CD4-positive, alpha-beta T cell treated with Interleukin-4 for 4 hours (primary cell): ENCODE data around the gene TARDBP.
"Not testable (repeated sequence)": the region's sequence is repeated elsewhere in the genome, so short reads cannot be mapped to it uniquely, and the experiment has no call there.

Source experiments
- DNase-seq: peaks from one replicate; pipeline ENCODE4 v3.0.0-alpha.2; 2020

Gene TARDBP

DNA sequence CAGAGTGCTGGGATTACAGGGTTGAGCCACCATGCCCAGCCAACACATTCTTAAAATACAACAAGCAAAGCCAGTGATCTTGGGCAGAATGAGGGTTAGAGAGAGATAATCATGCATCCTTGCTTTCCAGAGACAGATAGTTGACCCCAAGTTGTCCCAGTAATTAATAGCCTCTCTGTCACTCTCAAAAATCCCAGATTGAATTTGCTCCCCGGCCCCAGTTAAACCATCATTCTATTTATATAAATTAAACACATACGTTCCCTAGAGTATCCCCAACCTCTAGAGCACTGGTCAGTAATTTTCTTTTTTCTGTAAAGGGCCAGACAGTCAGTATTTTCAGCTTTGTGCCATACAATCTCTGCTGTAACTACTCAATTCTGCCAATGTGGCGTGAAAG is 16.4 kb upstream of the TARDBP start:
- no peak for DNase-seq

GRCh38 chr1:11000526-11000925 is 11.9 kb upstream of the TARDBP start:
- DNase-seq: no peak

DNA sequence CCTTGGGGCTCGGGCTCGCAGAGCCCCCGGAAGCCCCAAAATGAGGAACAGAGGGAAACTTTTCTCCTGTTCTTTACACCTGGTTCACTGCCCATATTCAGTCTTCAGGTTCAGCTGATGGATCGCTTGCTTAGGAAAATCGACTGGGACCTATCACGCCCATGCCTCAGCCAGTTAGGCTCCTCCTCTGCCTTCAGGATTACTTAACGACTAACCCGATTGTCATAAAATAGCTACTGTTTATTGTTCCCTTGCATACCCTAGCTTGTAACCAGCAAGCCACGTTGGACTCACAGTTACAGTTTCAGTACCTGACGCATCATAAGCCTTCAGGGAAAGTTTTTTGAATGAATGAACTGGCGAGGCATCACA is 692 bp downstream of the TARDBP start:
- no peak for DNase-seq

DNA sequence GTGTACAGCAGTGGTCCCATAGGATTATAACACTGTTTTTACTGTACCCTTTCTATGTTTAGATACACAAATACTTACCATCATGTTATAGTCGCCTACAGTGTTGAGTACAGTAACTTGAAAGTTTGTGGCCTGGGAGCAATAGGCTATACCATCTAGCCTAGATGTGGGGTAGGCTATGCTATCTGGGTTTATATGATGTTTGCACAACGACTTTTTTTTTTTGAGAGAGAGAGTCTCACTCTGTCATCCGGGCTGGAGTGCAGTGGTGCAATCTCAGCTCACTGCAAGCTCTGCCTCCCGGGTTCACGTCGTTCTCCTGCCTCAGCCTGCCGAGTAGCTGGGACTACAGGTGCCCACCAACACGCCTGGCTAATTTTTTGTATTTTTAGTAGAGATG is 6.9 kb downstream of the TARDBP start:
- DNase-seq: not testable (repeated sequence)

- no peak for DNase-seq
Observed at GRCh38 chr1:11019971-11020370, 7.5 kb downstream of the TARDBP start.

GRCh38 chr1:11023201-11023600 is 10.7 kb downstream of the TARDBP start:
- no peak for DNase-seq

DNA sequence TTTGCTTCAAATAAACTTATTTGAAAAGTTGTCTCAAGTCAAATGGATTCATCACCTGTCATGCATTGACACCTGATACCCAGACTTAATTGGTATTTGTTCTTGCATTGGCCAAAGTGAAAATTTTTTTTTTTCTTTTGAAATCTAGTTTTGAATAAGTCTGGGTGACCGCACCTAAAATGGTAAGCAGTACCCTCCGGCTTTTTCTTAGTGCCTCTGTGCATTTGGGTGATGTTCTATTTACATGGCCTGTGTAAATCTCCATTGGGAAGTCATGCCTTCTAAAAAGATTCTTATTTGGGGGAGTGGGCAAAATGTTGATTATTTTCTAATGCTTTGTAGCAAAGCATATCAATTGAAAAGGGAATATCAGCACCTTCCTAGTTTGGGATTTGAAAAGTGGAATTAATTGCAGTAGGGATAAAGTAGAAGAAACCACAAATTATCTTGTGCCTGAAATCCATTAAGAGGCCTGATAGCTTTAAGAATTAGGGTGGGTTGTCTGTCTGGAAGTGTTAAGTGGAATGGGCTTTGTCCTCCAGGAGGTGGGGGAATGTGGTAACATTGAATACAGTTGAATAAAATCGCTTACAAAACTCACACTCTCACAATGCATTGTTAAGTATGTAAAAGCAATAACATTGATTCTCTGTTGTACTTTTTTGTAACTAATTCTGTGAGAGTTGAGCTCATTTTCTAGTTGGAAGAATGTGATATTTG is 11.9 kb downstream of the TARDBP start:
- no peak for DNase-seq

DNA sequence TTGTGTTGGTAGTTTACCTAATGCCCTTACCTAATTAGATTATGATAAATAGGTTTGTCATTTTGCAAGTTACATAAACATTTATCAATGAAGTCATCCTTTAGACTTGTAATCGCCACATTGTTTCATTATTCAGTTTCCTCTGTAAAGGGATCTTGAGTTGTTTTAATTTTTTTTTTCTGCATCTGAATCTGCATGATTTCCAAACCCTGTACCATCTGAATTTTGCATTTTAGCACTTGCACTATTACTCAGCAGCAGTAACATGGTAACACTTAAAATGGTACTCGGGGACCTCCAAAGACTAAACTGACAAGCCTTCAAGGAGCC is 12.4 kb downstream of the TARDBP start:
- no peak for DNase-seq

DNA sequence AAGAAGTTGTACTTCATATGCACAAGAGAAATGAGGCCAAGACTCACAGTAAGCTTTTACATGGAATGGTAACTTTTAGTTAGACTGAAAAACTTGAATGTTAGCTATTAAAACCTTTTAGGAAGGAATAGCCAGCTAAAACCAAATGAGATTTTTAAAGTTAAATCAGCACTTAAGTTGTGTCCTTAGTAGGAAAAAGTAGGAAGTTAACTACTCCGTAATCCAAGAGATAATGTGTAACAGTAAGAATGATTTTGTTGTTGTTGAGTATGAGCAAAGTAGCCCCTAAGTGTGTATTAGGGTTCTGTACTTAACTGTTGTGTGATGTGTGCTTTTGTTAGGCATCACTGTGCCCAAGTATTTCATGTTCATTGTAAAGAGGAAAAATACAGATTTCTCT is 13.2 kb downstream of the TARDBP start:
- DNase-seq: no peak

DNA sequence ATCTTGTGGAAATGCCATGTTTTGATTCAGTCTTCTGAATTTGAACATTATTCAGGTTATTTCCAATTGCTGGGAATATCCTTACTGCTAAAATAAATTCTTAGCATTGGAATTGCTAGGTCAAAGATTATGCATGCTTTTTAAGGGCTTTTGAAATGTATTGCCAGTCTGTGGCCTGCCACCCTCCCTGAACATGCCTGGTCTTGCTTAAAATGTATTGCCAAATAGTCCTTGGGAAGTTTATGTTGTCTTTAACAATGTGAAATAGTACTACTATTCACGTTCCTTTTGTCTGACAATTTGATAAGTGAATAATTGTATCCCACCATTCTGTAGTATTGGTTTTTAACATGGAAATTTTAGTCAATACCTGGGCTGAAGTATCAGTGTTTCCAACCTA is 13.6 kb downstream of the TARDBP start:
- DNase-seq: no peak

DNA sequence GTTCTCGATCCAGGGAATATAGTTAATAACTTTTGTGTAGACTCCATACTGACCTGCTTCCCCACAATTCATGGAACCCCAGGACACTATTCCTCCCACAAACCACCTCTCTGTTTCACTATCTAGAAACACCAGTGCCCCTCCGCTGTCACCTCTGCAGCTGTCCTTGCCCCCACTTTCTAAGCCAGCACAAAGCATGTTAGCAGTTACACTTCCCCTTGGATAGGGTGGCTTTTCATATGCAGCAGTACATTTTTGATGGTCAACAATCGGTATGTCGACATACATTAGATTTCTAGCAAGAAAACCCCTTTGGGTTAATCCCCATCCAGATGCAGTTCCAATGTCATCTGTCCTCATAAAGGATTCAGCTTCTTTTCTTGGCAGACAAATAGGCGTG is 14.4 kb downstream of the TARDBP start:
- DNase-seq: no peak

DNA sequence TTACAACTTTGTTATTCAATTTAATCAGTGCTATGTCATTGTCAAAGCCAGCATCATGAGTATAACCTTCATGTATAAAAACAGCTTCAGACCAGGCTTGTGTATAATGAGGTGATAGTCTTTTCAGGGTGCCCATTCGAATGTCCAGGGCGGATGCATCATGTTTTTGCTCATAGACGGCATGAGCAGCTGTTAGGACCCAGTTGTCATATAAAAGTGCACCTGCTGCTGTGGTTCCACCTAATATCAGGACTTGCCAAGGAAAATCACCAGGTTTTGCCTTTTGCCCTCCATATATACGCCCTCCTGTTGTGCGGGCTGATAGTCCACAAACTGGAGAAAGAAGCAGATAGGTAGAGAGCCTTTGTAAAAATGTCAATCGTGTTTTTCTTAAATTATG is 14.9 kb downstream of the TARDBP start:
- DNase-seq: no peak

DNA sequence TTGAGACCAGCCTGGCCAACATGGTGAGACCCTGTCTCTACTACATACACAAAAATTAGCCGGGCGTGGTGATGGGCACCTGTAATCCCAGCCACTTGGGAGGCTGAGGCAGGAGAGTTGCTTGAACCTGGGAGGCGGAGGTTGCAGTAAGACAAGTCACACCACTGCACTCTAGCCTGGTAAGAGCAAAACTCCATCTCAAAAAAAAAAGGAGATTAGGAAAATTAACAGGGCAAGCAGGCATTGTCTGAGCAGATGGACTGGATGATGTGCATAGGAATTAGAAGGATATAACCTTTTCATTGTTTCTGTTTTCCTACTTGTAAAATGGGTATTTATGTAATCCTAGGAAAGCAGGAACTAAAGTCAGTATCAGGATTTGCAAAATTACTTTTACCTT is 15.6 kb downstream of the TARDBP start:
- DNase-seq: no peak

DNA sequence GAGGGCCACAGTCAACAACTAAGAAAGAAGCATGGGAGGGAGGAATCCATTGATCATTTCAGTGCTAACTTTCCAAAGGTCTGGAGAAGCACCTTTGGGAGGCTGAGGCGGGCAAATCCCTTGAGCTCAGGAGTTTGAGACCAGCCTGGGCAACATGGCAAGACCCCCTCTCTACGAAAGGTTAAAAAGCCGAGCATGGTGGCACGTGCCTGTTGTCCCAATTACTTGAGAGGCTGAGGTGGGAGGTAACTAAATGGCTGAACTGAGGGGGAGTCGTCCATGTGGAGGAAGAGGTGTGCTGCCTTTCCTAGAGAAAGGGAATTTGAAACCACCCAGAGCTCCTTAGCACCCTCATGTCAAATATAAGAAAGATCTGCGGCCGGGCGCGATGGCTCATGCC is 18.4 kb downstream of the TARDBP start:
- DNase-seq: no peak

- no peak for DNase-seq
Observed at GRCh38 chr1:11031624-11032262, 19.3 kb downstream of the TARDBP start.

DNA sequence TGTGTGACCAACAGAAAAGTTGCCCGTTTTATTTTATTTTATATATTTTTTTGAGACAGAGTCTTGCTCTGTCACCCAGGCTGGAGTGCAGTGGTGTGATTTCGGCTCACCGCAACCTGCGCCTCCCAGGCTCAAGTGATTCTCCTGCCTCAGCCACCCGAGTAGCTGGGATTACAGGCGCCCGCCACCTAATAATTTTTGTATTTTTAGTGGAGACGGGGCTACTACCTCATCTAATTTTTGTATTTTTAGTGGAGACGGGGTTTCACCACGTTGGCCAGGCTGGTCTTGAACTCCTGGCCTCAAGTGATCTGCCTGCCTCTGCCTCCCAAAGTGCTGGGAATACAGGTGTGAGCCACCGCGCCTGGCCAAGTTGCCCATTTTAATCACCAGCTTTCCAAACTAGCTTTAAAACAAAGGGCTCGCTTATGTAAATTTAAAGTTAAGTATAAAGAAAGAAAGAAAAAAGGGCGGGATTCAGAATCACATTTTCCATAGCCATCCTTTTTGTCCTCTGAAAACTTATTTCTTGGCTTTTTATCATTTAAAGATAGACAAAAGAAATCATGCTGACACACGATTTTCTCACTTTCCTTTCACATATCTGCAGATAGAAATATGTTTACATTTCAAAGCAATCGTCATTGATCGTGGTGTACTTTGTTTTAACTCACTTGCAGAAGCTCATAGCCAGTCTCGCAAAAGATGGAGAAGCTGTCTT is 24.7 kb downstream of the TARDBP start:
- not testable (repeated sequence) for DNase-seq

- DNase-seq: peak; percentile 86
Observed at GRCh38 chr1:11037740-11038182, 25.3 kb downstream of the TARDBP start.

DNA sequence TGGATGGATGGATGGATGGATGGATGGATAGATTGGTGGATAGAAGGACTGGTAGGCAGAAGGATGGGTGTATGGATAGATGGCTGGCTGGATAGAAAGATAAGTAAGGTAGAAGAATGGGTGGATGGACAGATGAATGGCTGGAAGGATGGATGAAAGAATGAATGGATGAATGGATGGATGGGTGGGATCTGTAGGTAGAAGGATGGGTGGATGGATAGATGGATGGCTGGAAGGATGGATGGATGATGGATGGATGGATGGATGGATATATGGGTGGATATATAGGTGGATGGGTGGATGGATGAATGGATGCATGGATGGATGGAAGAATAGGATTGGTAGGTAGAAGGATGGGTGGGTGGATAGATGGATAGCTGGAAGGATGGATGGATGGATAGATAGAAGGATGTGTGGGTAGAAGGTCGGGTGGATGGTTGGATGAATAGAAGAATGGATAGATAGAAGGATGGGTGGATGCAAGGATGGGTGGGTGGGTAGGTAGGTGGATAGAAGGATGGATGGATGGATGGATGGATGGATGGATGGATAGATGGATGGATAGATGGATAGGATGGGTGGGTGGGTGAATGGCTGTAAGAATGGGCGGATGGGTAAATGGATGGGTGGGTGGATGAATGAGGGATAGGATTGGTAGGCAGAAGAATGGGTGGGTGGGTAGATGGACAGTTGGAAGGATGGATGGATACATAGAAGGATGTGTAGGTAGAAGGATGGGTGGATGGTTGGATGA is 27.1 kb downstream of the TARDBP start:
- no peak for DNase-seq

DNA sequence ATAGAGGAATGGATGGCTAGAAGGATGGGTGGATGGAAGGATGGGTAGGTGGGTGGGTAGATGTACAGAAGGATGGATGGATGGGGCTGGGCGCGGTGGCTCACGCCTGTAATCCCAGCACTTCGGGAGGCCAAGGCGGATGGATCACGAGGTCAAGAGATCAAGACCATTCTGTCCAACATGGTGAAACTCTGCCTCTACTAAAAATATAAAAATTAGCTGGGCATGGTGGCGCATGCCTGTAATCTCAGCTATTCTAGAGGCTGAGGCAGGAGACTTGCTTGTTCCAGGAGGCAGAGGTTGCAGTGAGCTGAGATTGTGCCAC is 27.6 kb downstream of the TARDBP start:
- DNase-seq: not testable (repeated sequence)

- no peak for DNase-seq
Observed at GRCh38 chr1:11041048-11041447, 28.6 kb downstream of the TARDBP start.

DNA sequence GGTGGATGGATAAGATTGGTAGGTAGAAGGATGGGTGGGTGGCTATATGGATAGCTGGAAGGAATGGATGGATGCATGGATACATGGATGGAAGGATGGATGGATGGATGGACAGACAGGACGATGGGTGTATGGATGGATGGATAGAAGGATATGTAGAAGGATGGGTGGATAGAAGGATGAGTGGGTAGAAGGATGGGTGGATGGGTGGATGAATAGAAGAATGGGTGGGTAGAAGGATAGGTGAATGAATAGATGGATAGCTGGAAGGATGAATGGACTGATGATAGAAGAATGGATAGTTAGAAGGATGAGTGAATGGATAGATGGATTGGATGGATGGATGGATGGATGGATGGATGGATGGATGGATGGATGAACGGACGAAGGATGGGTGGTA is 29.6 kb downstream of the TARDBP start:
- DNase-seq: no peak

- no peak for DNase-seq
Observed at GRCh38 chr1:11042995-11043874, 30.8 kb downstream of the TARDBP start.
